GM23248 (cell line): ENCODE measurements around the gene RELN.

Experiments
- EZH2 ChIP-seq: fragments of 200-600 bp; sonication (generic); IDR thresholded peaks from 2 replicates; pipeline ENCODE4 v1.6.1; 2018; ENCODE audit warnings: antibody characterized with exemption, mild to moderate bottlenecking; ENCODE audit not compliant: insufficient read depth, poor library complexity, severe bottlenecking
- EZH2phosphoT487 ChIP-seq: fragments of 200-600 bp; sonication (generic); IDR thresholded peaks from 2 replicates; pipeline ENCODE4 v1.6.1; 2018; ENCODE audit warnings: antibody characterized with exemption, moderate library complexity, mild to moderate bottlenecking, low read depth; ENCODE audit not compliant: insufficient read depth

DNA sequence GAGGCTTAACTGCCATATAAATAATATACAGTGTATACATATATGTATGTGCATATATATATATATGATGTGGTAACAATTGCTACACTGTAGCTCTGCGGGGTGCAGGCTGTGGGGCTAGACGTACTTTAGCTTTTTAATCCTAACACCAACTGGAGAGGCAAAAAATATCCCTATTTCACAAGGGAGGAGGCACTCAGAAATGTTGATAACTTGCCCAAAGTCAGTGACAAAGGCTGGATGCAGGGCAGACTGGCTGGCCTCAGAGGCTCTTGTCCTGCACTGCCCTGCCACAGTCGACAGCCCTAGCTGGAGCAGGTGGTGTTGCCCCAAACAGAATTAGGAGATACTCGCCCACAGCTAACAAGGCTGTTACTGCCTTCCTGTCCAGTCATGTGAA is 1.5 kb upstream of the RELN start:
- TF ChIP-seq EZH2phosphoT487 = no peak
- no peak for TF ChIP-seq EZH2
